AG10803 (cell line): ENCODE measurements around the gene SAFB2.

Experiments used
- DNase-seq: peaks from one replicate; pipeline ENCODE4 v3.0.0; 2010; ENCODE audit warnings: low read depth
- H3K4me3 ChIP-seq: 2 replicates; pipeline ENCODE4 v1.5.1; 2011; ENCODE audit warnings: mild to moderate bottlenecking, low read length, control low read depth
- TF ChIP-seq, protein P1 (sequence below): conservative IDR thresholded peaks from 2 replicates; pipeline ENCODE4 v1.5.1; 2011; ENCODE audit warnings: mild to moderate bottlenecking, low read length, control low read depth, inconsistent platforms

Gene SAFB2

DNA sequence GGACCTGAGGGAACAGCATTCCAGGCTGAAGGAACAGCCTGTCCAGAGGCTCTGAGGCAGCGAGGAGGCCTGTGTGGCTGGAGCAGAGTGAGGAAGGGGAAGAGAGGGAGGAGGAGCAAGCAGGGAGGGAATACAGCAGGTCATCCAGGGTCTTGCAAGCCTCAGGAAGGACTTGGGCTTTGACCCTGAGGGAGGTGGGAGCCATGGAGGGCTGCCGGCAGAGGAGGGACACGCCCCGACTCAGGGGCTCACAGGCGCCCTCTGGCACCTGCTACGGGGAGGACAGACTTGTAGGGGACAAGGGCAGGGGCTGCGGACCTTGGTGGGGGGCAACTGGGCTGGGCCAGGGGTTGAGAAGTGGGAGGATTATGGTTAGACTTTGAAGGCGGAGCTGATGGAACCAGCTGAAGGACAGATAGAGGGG lies 59.6 kb downstream of the SAFB2 start:
- no peak overlapping the region for H3K4me3 ChIP-seq
- no peak for DNase-seq
- TF ChIP-seq, protein P1, sequence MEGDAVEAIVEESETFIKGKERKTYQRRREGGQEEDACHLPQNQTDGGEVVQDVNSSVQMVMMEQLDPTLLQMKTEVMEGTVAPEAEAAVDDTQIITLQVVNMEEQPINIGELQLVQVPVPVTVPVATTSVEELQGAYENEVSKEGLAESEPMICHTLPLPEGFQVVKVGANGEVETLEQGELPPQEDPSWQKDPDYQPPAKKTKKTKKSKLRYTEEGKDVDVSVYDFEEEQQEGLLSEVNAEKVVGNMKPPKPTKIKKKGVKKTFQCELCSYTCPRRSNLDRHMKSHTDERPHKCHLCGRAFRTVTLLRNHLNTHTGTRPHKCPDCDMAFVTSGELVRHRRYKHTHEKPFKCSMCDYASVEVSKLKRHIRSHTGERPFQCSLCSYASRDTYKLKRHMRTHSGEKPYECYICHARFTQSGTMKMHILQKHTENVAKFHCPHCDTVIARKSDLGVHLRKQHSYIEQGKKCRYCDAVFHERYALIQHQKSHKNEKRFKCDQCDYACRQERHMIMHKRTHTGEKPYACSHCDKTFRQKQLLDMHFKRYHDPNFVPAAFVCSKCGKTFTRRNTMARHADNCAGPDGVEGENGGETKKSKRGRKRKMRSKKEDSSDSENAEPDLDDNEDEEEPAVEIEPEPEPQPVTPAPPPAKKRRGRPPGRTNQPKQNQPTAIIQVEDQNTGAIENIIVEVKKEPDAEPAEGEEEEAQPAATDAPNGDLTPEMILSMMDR: no peak

DNA sequence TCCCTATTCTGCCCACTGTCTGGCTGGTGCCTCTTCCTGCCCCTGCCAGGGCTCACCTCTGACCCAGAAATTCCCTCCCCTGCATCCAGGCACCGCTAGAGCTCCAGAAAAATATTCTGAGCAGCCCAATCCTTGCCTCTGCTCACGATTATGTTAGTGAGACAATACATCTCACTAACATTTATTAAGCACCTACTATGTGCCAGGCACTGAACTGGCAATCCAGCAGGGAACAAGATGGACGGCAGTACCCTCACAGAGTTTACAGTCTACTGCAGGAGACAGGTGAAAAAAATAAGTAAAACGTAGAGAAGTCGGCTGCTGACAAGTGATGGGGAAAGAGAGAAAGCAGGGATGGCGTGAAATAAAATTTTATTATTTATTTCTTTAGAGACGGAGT lies 60.3 kb downstream of the SAFB2 start:
- H3K4me3 ChIP-seq: no peak overlapping the region
- TF ChIP-seq, protein P1: no peak
- no peak for DNase-seq

DNA sequence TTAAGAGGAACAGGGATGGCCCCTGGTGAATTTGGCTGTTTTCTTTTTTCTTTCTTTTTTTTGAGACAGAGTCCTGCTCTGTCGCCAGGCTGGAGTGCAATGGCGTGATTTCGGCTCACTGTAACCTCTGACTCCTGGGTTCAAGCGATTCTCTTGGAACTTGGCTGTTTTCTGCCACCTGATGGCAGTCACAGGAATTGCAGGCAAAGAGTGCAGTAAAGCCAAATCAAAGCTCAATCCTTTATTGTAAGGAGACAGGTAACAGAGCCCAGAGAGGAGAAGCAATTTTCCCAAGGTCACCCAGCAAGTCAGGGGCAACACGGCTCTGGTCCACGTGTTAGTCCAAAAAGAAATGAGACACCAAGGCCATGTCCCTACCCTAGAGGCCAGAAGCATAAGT lies 61.0 kb downstream of the SAFB2 start:
- no peak overlapping the region for H3K4me3 ChIP-seq
- TF ChIP-seq, protein P1: peak; percentile 40
- DNase-seq: no peak

DNA sequence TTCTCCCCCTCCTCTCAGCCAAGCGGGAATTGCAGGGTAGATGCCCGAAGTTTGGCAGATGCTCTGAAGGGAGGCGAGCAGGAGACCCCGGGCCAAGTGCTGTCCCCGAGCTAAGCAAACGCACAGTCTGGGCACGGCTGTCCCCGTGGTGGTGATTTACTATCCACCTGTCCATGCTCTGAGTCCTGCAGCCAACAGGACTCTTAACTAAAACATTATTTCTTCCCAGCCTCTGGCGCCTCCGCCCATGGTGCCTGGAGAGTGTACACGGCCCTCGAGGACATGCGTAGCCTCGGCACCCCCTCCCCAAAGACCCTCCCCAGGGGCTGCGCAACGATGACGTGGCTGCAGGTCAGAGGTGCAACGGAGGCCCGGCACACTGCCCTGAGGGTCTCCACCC lies 62.4 kb downstream of the SAFB2 start:
- H3K4me3 ChIP-seq: no peak overlapping the region
- TF ChIP-seq, protein P1: no peak
- no peak for DNase-seq

DNA sequence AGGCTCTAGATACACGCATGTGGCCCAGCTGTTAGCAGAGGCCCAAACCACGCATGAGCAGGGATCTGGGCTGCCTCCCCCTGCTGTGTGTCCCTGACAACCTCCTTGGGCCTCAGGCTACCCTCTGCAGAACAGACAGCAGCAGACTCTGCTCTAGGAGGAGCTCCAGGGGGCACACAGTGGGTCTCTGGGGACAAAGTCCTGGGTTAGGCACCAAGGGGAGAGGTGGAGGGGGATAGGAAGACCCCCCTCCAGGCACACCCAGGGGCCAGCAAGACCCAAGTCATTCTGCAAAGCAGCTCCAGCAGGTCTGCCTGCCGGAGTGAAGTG lies 62.8 kb downstream of the SAFB2 start:
- TF ChIP-seq, protein P1: no peak
- DNase-seq: no peak
- H3K4me3 ChIP-seq: no peak overlapping the region

DNA sequence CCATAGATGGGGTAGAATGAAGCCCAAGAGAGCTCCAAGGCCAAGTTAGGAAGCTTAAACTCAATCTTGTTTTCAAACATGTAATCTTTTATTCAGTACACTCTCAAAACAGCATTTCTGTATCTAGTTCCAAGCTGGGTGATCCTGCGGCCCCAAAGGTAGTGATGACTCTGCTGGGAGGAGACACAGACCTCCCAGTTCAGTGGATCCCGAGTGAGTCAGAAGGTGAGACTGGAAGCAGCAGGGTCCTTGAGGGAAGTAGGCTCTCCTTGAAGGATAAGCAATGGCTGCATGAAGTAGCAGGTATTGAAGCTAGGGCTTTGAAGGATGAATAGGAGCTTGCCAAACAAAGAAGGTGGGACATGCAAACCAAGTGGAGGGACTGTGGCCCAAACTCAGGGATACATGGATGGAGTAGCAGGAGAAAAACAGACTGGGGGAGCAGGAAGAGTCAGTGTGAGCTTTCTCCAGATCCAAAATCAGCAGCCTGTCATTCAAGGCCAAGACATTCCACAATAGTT lies 64.4 kb downstream of the SAFB2 start:
- DNase-seq: no peak
- no peak overlapping the region for H3K4me3 ChIP-seq
- TF ChIP-seq, protein P1: no peak

DNA sequence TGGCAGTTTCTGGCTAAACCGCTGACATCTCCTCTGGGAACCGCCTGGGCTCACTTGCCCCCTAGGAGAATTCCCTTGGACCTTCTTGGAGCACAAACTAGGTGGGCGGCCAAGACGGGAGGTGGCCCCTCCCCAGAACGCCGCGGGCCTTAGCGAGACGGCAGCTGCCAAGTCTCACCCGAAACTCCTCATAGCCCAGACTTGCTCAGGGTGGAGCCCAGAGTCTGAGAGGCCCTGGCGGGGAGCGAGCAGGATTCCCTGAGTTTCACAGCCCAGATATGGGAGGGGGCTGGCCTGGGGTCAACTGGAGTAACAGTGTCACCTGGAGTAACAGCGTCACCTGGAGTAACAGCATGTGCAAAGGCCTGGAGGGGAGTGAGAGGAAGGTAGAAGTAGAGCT lies 64.9 kb downstream of the SAFB2 start:
- H3K4me3 ChIP-seq: no peak overlapping the region
- TF ChIP-seq, protein P1: no peak
- DNase-seq: no peak
